ENCODE data around the gene ARL13B.

DNA sequence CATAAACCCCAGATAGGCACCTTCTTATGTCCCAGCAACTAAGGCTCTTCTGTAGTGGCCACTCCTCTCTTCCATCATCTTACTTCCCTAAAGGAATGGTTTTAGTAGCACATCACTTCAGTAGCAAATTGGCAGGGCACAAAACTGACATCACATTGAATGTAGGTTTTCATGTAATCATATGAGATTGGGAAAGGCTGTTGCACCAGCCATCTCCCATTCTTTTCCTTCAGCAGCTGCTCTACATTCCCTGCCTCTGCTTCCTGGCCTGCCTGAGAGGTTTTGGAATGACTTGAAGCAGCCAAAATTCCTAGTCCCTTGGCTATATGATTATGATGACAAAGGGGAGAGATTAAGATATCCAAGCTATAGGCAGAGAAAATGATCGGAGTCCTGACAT lies 119.4 kb downstream of the ARL13B start:
- TF ChIP-seq GATA2 (IDR thresholded peaks at IDR 0.05; ENCODE audit: low read depth, low read length) (no peak; the same call in 1 of the 2 replicates), GATA3 (IDR thresholded peaks at IDR 0.05; ENCODE audit: low read depth, low read length) (no peak)

All from SH-SY5Y (cell line).